Neural progenitor cell (in vitro differentiated cells): Measurements from ENCODE around the gene PCK2. TPM values are rescaled to one million over a fixed set of nuclear protein-coding genes. Genes with fewer than 3 reads are reported as not detected.

Experiments used
- DNase-seq: peaks from one replicate; pipeline ENCODE4 v3.0.0-alpha.2; 2016; ENCODE audit warnings: low spot score
- H2AFZ ChIP-seq: fragments of 200-600 bp; sonication (generic); replicated peaks from 2 replicates; pipeline ENCODE4 v1.6.1; 2016; ENCODE audit warnings: antibody characterized with exemption
- H3F3A ChIP-seq: fragments of 200-600 bp; sonication (generic); 2 replicates; pipeline ENCODE4 v1.6.1; 2016; ENCODE audit warnings: antibody characterized with exemption, low read depth
- H3K27ac ChIP-seq: fragments of 200-600 bp; sonication (generic); 2 replicates; pipeline ENCODE4 v1.5.1; 2016; ENCODE audit warnings: mild to moderate bottlenecking
- H3K27me3 ChIP-seq: fragments of 200-600 bp; sonication (generic); 2 replicates; pipeline ENCODE4 v1.6.1; 2016; ENCODE audit warnings: mild to moderate bottlenecking, moderate library complexity
- H3K36me3 ChIP-seq: fragments of 200-600 bp; sonication (generic); 2 replicates; pipeline ENCODE4 v1.5.1; 2016
- H3K4me1 ChIP-seq: fragments of 200-600 bp; sonication (generic); 2 replicates; pipeline ENCODE4 v1.6.1; 2016; ENCODE audit warnings: mixed run types
- H3K4me2 ChIP-seq: fragments of 200-600 bp; sonication (generic); 2 replicates; pipeline ENCODE4 v1.6.1; 2016
- H3K4me3 ChIP-seq: fragments of 200-600 bp; sonication (generic); 2 replicates; pipeline ENCODE4 v1.5.1; 2016
- H3K79me2 ChIP-seq: fragments of 200-600 bp; sonication (generic); 2 replicates; pipeline ENCODE4 v1.6.1; 2016; ENCODE audit warnings: low read depth
- H3K9ac ChIP-seq: fragments of 200-600 bp; sonication (generic); 2 replicates; pipeline ENCODE4 v1.6.1; 2016
- H3K9me3 ChIP-seq: fragments of 200-600 bp; sonication (generic); 2 replicates; pipeline ENCODE4 v1.5.1; 2016; ENCODE audit warnings: low read depth
- H4K20me1 ChIP-seq: fragments of 200-600 bp; sonication (generic); 2 replicates; pipeline ENCODE4 v1.6.1; 2016; ENCODE audit warnings: low read depth
- H3K27ac Mint-ChIP-seq: 3 replicates; pipeline ENCODE4 v1.8.0; 2021; ENCODE audit warnings: mixed read lengths
- H3K27me3 Mint-ChIP-seq: 2 replicates; pipeline ENCODE4 v1.8.0; 2022; ENCODE audit warnings: low read depth, mild to moderate bottlenecking, inconsistent platforms, moderate library complexity, mixed read lengths; ENCODE audit not compliant: insufficient read depth
- H3K36me3 Mint-ChIP-seq: 3 replicates; pipeline ENCODE4 v1.8.0; 2021; ENCODE audit warnings: mixed read lengths
- H3K4me1 Mint-ChIP-seq: 3 replicates; pipeline ENCODE4 v1.8.0; 2021; ENCODE audit warnings: mixed read lengths
- H3K4me3 Mint-ChIP-seq: 3 replicates; pipeline ENCODE4 v1.8.0; 2021; ENCODE audit warnings: mild to moderate bottlenecking, moderate library complexity, mixed read lengths
- H3K9me3 Mint-ChIP-seq: 3 replicates; pipeline ENCODE4 v1.8.0; 2020; ENCODE audit warnings: mixed read lengths
- EZH2 ChIP-seq: fragments of 200-600 bp; sonication (generic); IDR thresholded peaks from 2 replicates; pipeline ENCODE4 v1.6.1; 2017; ENCODE audit warnings: antibody characterized with exemption, mild to moderate bottlenecking, moderate library complexity
- EZH2phosphoT487 ChIP-seq: fragments of 200-600 bp; sonication (generic); IDR thresholded peaks from 2 replicates; pipeline ENCODE4 v1.6.1; 2017; ENCODE audit warnings: antibody characterized with exemption
- total RNA-seq: library from RNA; depleted of rRNA; stranded (reverse); fragments of >200 nt; gene quantifications from 2 replicates; pipeline ENCODE4 v1.2.3, GENCODE V29; 2015; ENCODE audit warnings: low replicate concordance
- TF ChIP-seq, protein P1 (sequence below): fragments of 200-600 bp; sonication (generic); IDR thresholded peaks from 2 replicates; pipeline ENCODE4 v1.5.1; 2017; ENCODE audit warnings: antibody characterized with exemption, mild to moderate bottlenecking

The PCK2 gene
- total RNA-seq, 1 donor from 2014 or later = 11.1 TPM

GRCh38 chr14:24119691-24120090 is 25.6 kb downstream of the PCK2 start:
- no peak overlapping the region for H3K27ac ChIP-seq
- no peaks in the 10 kb centered on the region for H3K36me3 ChIP-seq
- peaks cover 6% of the 10 kb centered on the region for H3K4me1 ChIP-seq
- H3K9me3 ChIP-seq = no peaks in the 10 kb centered on the region
- peaks cover 15% of the 10 kb centered on the region for H3K4me1 Mint-ChIP-seq
- H3F3A ChIP-seq = peaks cover 6% of the 10 kb centered on the region
- no peaks in the 10 kb centered on the region for H4K20me1 ChIP-seq
- H3K4me3 ChIP-seq = no peak overlapping the region
- H3K79me2 ChIP-seq = peaks cover 13% of the 10 kb centered on the region
- H3K4me2 ChIP-seq = no peak overlapping the region
- TF ChIP-seq, protein P1, sequence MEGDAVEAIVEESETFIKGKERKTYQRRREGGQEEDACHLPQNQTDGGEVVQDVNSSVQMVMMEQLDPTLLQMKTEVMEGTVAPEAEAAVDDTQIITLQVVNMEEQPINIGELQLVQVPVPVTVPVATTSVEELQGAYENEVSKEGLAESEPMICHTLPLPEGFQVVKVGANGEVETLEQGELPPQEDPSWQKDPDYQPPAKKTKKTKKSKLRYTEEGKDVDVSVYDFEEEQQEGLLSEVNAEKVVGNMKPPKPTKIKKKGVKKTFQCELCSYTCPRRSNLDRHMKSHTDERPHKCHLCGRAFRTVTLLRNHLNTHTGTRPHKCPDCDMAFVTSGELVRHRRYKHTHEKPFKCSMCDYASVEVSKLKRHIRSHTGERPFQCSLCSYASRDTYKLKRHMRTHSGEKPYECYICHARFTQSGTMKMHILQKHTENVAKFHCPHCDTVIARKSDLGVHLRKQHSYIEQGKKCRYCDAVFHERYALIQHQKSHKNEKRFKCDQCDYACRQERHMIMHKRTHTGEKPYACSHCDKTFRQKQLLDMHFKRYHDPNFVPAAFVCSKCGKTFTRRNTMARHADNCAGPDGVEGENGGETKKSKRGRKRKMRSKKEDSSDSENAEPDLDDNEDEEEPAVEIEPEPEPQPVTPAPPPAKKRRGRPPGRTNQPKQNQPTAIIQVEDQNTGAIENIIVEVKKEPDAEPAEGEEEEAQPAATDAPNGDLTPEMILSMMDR = no peak
- no peak for TF ChIP-seq EZH2
- H3K9ac ChIP-seq = no peak overlapping the region
- H3K9me3 Mint-ChIP-seq = no peaks in the 10 kb centered on the region
- DNase-seq = no peak
- peaks cover 12% of the 10 kb centered on the region for H3K36me3 Mint-ChIP-seq
- no peaks in the 10 kb centered on the region for H3K27me3 Mint-ChIP-seq
- H3K27me3 ChIP-seq = no peaks in the 10 kb centered on the region
- no peak overlapping the region for H3K4me3 Mint-ChIP-seq
- H3K27ac Mint-ChIP-seq = no peak overlapping the region
- H2AFZ ChIP-seq = no peak overlapping the region

DNA sequence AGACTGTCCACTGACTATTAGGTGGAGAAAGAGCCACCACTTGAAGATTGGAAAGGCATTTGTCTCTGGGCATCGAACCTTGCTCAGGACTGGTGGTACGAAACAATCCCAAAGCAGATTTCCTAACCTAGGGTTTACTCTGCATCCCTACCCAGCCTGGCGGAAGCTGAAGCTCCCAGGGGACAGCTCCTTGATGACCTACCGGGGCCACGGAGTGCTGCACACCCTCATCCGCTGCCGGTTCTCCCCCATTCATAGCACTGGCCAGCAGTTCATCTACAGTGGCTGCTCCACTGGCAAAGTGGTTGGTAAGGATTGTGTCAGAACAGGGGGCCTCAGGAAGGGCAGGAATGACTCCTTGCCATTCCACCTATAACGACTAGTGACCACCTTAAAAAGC is 27.1 kb downstream of the PCK2 start:
- H3K4me3 Mint-ChIP-seq = no peak overlapping the region
- no peaks in the 10 kb centered on the region for H3K36me3 ChIP-seq

DNA sequence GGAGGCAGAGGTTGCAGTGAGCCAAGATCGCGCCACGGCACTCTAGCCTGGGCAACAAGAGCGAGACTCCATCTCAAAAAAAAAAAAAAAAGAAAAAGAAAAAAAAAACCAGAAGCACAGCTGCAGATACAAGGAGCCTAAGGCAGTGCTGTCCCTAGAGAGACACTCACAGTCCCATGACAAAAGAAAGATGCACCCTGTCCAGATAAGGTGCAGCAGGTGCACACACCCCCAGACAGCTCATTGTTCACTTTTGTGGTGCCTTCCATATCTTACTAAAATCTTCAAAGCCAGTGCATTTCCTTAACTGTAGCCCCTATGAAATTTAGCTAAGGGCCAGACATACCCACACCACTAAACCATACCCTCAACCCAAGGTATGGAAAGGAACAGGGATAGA is 28.3 kb downstream of the PCK2 start:
- peaks cover 12% of the 10 kb centered on the region for H3K36me3 Mint-ChIP-seq
- Histone ChIP-seq H3K9me3 (no peaks in the 10 kb centered on the region), H2AFZ (no peak overlapping the region), H3K9ac (no peak overlapping the region), H3K36me3 (no peaks in the 10 kb centered on the region), H3K79me2 (no peaks in the 10 kb centered on the region), H3K4me1 (no peaks in the 10 kb centered on the region), H3K27me3 (no peaks in the 10 kb centered on the region), H3K27ac (no peak overlapping the region), H3K4me2 (no peak overlapping the region), H4K20me1 (no peaks in the 10 kb centered on the region), H3K4me3 (no peak overlapping the region), H3F3A (no peaks in the 10 kb centered on the region)
- no peak overlapping the region for H3K4me3 Mint-ChIP-seq
- H3K27me3 Mint-ChIP-seq = no peaks in the 10 kb centered on the region
- DNase-seq = no peak
- H3K27ac Mint-ChIP-seq = no peak overlapping the region
- no peaks in the 10 kb centered on the region for H3K9me3 Mint-ChIP-seq
- no peak for TF ChIP-seq EZH2
- TF ChIP-seq, protein P1 = no peak
- no peak for TF ChIP-seq EZH2phosphoT487
- no peaks in the 10 kb centered on the region for H3K4me1 Mint-ChIP-seq

More for the DNA sequence above, 27.1 kb downstream of the PCK2 start:
- Histone ChIP-seq H3K4me3 (no peak overlapping the region), H3K9me3 (no peaks in the 10 kb centered on the region), H2AFZ (no peak overlapping the region), H3F3A (no peaks in the 10 kb centered on the region), H4K20me1 (no peaks in the 10 kb centered on the region), H3K27ac (no peak overlapping the region), H3K27me3 (no peaks in the 10 kb centered on the region), H3K4me1 (peaks cover under 1% of the 10 kb centered on the region), H3K4me2 (no peak overlapping the region), H3K9ac (no peak overlapping the region), H3K79me2 (peaks cover 4% of the 10 kb centered on the region)
- DNase-seq = no peak
- Mint-ChIP-seq H3K27ac (no peak overlapping the region), H3K36me3 (peaks cover 12% of the 10 kb centered on the region), H3K9me3 (no peaks in the 10 kb centered on the region), H3K4me1 (peaks cover 5% of the 10 kb centered on the region), H3K27me3 (no peaks in the 10 kb centered on the region)
- TF ChIP-seq EZH2 (no peak), EZH2phosphoT487 (no peak)
- TF ChIP-seq, protein P1 = no peak

DNA sequence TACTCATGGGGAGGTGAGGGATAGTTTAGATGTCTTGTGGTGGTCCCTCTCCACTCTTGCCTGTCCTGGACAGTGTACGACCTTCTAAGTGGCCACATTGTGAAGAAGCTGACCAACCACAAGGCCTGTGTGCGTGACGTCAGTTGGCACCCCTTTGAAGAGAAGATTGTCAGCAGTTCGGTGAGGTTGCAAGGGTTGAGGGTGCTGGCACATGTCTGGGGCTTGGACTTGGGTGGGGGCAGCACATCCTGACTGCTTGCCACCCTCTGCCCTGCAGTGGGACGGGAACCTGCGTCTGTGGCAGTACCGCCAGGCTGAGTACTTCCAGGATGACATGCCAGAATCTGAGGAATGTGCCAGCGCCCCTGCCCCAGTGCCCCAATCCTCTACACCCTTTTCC is 28.8 kb downstream of the PCK2 start:
- no peaks in the 10 kb centered on the region for H3F3A ChIP-seq
- no peak for TF ChIP-seq EZH2
- TF ChIP-seq, protein P1 = no peak
- TF ChIP-seq EZH2phosphoT487 = no peak
- no peaks in the 10 kb centered on the region for H4K20me1 ChIP-seq
- H3K36me3 ChIP-seq = no peaks in the 10 kb centered on the region
- no peak overlapping the region for H3K4me2 ChIP-seq
- no peak overlapping the region for H3K4me3 Mint-ChIP-seq
- H3K27ac Mint-ChIP-seq = no peak overlapping the region
- no peaks in the 10 kb centered on the region for H3K9me3 Mint-ChIP-seq
- no peak overlapping the region for H2AFZ ChIP-seq
- no peak overlapping the region for H3K27ac ChIP-seq
- H3K4me1 ChIP-seq = no peaks in the 10 kb centered on the region
- no peaks in the 10 kb centered on the region for H3K27me3 ChIP-seq
- H3K79me2 ChIP-seq = no peaks in the 10 kb centered on the region
- no peaks in the 10 kb centered on the region for H3K9me3 ChIP-seq
- no peak for DNase-seq
- H3K9ac ChIP-seq = no peak overlapping the region
- H3K4me1 Mint-ChIP-seq = no peaks in the 10 kb centered on the region
- peaks cover 12% of the 10 kb centered on the region for H3K36me3 Mint-ChIP-seq
- no peak overlapping the region for H3K4me3 ChIP-seq
- no peaks in the 10 kb centered on the region for H3K27me3 Mint-ChIP-seq
